ENCODE results near the gene CLRN1.

DNA sequence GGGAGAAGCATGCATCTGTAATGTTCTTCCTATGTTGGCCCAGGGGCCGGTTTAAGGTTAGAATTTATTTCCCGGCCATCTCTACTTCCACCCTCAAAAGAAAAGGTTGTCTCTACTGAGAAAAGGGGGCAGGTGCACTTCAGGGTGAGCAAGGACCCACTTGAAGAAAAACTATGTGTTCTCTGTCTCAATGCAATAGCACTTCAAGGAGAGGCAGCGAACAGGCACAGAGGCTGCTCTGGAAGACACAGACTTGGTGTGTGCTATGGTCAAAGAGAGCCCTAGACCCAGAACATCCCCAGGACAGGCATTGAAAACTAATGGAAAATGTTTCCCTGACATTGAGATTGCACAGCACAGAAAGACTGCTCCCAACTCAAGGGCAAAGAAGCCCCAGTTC lies 74.9 kb downstream of the CLRN1 start:
- TF ChIP-seq, protein P1, sequence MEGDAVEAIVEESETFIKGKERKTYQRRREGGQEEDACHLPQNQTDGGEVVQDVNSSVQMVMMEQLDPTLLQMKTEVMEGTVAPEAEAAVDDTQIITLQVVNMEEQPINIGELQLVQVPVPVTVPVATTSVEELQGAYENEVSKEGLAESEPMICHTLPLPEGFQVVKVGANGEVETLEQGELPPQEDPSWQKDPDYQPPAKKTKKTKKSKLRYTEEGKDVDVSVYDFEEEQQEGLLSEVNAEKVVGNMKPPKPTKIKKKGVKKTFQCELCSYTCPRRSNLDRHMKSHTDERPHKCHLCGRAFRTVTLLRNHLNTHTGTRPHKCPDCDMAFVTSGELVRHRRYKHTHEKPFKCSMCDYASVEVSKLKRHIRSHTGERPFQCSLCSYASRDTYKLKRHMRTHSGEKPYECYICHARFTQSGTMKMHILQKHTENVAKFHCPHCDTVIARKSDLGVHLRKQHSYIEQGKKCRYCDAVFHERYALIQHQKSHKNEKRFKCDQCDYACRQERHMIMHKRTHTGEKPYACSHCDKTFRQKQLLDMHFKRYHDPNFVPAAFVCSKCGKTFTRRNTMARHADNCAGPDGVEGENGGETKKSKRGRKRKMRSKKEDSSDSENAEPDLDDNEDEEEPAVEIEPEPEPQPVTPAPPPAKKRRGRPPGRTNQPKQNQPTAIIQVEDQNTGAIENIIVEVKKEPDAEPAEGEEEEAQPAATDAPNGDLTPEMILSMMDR (IDR thresholded peaks at IDR 0.05; ENCODE audit: poor library complexity), result no peak
- TF ChIP-seq EZH2 (IDR thresholded peaks at IDR 0.05; ENCODE audit: borderline replicate concordance), result no peak
- no peak for TF ChIP-seq EZH2phosphoT487 (IDR thresholded peaks at IDR 0.05; ENCODE audit: low read depth, severe bottlenecking, unreplicated experiment)

Data from hepatocyte (in vitro differentiated cells).